ENCODE results near the gene ZNF268. TPM values are rescaled to one million over a fixed set of nuclear protein-coding genes. Genes with fewer than 3 reads are reported as not detected.
A peak's percentile ranks its signal among the peaks of the same experiment; 100 is the strongest.

The ZNF268 gene
- total RNA-seq, 1 experiment from 2014 or later: 22.4 TPM

DNA sequence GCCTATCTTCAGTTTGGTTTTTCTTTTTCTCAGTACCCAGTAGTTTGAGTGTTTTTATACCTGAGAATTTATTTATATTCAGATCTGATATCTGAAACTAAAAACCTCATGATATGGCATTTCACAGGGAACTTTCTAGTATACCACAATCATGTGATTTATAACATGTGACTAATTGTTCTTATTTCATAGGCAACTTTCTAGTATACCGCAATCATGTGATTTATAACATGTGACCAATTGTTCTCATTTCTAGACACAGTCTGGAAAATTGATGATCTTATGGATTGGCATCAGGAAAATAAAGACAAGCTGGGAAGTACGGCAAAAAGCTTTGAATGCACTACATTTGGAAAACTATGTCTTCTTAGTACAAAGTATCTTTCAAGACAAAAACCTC, 20.6 kb downstream of the ZNF268 start:
- Histone ChIP-seq H3K36me3 (ENCODE audit: control insufficient read depth, insufficient read depth, low read length) (peaks cover 15% of the 10 kb centered on the region), H3K9me3 (ENCODE audit: control insufficient read depth, insufficient read depth, low read depth, low read length) (peaks cover 67% of the 10 kb centered on the region), H3K27me3 (ENCODE audit: control insufficient read depth, insufficient read depth, low read length) (no peaks in the 10 kb centered on the region), H3K4me1 (ENCODE audit: control insufficient read depth, insufficient read depth, low read length) (no peaks in the 10 kb centered on the region), H3K4me3 (ENCODE audit: low read depth in 2 of 2, low read length in 2 of 2) (no peak overlapping the region), H3K27ac (ENCODE audit: low read length) (no peak overlapping the region)
- in situ Hi-C loops (cut with HindIII; ENCODE audit: low pct_unique_long_range_greater_than_20kb, low sequenced_read_pairs) (no loop called here), intact Hi-C loops (cut with micrococcal nuclease; ENCODE audit: unreplicated experiment) (no loop called here)
- TF ChIP-seq POLR2AphosphoS5 (IDR thresholded peaks at IDR 0.05; ENCODE audit: low read depth, low read length): no peak
- TF ChIP-seq, protein P1, sequence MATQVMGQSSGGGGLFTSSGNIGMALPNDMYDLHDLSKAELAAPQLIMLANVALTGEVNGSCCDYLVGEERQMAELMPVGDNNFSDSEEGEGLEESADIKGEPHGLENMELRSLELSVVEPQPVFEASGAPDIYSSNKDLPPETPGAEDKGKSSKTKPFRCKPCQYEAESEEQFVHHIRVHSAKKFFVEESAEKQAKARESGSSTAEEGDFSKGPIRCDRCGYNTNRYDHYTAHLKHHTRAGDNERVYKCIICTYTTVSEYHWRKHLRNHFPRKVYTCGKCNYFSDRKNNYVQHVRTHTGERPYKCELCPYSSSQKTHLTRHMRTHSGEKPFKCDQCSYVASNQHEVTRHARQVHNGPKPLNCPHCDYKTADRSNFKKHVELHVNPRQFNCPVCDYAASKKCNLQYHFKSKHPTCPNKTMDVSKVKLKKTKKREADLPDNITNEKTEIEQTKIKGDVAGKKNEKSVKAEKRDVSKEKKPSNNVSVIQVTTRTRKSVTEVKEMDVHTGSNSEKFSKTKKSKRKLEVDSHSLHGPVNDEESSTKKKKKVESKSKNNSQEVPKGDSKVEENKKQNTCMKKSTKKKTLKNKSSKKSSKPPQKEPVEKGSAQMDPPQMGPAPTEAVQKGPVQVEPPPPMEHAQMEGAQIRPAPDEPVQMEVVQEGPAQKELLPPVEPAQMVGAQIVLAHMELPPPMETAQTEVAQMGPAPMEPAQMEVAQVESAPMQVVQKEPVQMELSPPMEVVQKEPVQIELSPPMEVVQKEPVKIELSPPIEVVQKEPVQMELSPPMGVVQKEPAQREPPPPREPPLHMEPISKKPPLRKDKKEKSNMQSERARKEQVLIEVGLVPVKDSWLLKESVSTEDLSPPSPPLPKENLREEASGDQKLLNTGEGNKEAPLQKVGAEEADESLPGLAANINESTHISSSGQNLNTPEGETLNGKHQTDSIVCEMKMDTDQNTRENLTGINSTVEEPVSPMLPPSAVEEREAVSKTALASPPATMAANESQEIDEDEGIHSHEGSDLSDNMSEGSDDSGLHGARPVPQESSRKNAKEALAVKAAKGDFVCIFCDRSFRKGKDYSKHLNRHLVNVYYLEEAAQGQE (IDR thresholded peaks at IDR 0.05; ENCODE audit: insufficient read depth in 1 of 2, low read depth in 2 of 2, low read length in 1 of 2): no peak
- no peak for TF ChIP-seq SIN3A (IDR thresholded peaks at IDR 0.05; ENCODE audit: borderline replicate concordance, insufficient read depth, low read depth, low read length)
- TF ChIP-seq TCF7L2 (IDR thresholded peaks at IDR 0.05; ENCODE audit: low read depth, low read length): no peak
- TF ChIP-seq CTCF (IDR thresholded peaks at IDR 0.05): no peak
- ATAC-seq: no peak
- no TSS peak for BruUV-seq (replicated peaks)
- no peak for DNase-seq (ENCODE audit: low read depth, low spot score)
- POLR2A ChIA-PET: no interaction called here
- CTCF ChIA-PET: no interaction called here

DNA sequence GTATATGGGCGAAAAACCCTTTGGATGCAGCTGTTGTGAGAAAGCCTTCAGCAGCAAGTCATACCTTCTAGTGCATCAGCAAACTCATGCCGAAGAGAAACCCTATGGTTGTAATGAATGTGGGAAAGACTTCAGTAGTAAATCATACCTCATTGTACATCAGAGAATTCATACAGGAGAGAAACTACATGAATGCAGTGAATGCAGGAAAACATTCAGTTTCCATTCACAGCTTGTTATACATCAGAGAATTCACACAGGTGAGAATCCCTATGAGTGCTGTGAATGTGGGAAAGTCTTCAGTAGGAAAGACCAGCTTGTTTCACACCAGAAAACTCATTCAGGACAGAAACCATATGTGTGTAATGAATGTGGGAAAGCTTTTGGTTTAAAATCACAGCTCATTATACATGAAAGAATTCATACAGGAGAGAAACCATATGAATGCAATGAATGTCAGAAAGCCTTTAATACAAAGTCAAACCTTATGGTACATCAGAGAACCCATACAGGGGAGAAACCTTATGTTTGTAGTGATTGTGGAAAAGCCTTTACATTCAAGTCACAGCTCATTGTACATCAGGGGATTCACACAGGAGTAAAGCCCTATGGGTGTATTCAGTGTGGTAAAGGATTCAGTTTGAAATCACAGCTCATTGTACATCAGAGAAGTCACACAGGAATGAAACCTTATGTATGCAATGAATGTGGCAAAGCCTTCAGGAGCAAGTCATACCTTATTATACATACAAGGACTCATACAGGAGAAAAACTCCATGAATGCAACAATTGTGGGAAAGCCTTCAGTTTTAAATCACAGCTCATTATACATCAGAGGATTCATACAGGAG, 21.4 kb downstream of the ZNF268 start:
- TSS peak; percentile 8 for BruUV-seq (replicated peaks)
- no peak for TF ChIP-seq SIN3A (IDR thresholded peaks at IDR 0.05; ENCODE audit: borderline replicate concordance, insufficient read depth, low read depth, low read length)
- TF ChIP-seq POLR2AphosphoS5 (IDR thresholded peaks at IDR 0.05; ENCODE audit: low read depth, low read length): no peak
- TF ChIP-seq TCF7L2 (IDR thresholded peaks at IDR 0.05; ENCODE audit: low read depth, low read length): no peak
- TF ChIP-seq CTCF (IDR thresholded peaks at IDR 0.05): no peak
- TF ChIP-seq, protein P1 (IDR thresholded peaks at IDR 0.05; ENCODE audit: insufficient read depth in 1 of 2, low read depth in 2 of 2, low read length in 1 of 2): no peak
- Histone ChIP-seq H3K4me3 (ENCODE audit: low read depth in 2 of 2, low read length in 2 of 2) (no peak overlapping the region), H3K27ac (ENCODE audit: low read length) (no peak overlapping the region), H3K27me3 (ENCODE audit: control insufficient read depth, insufficient read depth, low read length) (no peaks in the 10 kb centered on the region), H3K4me1 (ENCODE audit: control insufficient read depth, insufficient read depth, low read length) (no peaks in the 10 kb centered on the region), H3K36me3 (ENCODE audit: control insufficient read depth, insufficient read depth, low read length) (peaks cover 15% of the 10 kb centered on the region), H3K9me3 (ENCODE audit: control insufficient read depth, insufficient read depth, low read depth, low read length) (peaks cover 69% of the 10 kb centered on the region)
- intact Hi-C loops (cut with micrococcal nuclease; ENCODE audit: unreplicated experiment) (no loop called here), in situ Hi-C loops (cut with HindIII; ENCODE audit: low pct_unique_long_range_greater_than_20kb, low sequenced_read_pairs) (no loop called here)
- no peak for DNase-seq (ENCODE audit: low read depth, low spot score)
- ChIA-PET CTCF (no interaction called here), POLR2A (no interaction called here)
- no peak for ATAC-seq
